Measurements from ENCODE around the gene MC2R. TPM values are rescaled to one million over a fixed set of nuclear protein-coding genes. Genes with fewer than 3 reads are reported as not detected.

MC2R gene
- total and polyA plus RNA-seq, 2 of the 8 experiments (the other 6 are each of a cell fraction or from before 2014, with no cell fraction given) = not detected

DNA sequence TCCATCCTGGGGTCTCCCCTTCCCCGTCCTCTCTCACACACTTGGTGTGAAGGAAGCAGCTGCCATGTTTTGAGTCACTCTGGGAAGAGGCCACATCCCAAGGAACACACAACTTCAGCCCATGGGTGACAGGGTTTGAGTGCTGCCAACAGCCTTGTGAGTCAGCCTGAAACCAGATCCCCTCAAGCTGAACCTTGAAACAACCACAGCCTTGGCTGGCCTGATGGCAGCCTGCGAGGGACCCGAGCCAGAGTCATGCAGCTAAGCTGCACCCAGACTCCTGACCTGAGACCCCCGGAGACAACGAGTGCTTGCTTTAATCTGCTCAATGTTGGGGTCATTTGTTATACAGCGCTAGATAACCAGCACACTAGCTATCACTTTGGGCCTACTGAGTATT is 19.3 kb upstream of the MC2R start:
- Histone ChIP-seq H3K27me3 (replicated peaks in 1 of 4; ENCODE audit: control insufficient read depth in 3 of 4, extremely low read depth in 1 of 4, insufficient read depth in 3 of 4, low read length in 3 of 4) (peaks cover 0 to 2% (median 0%) of the 10 kb centered on the region in 4 experiments; a peak in 1 of 7 replicates), H3K79me1 (ENCODE audit: low read depth, low read length) (no peaks in the 10 kb centered on the region), H4K8ac (ENCODE audit: extremely low read depth, insufficient read depth, low read length) (no peak overlapping the region), H2BK120ac (replicated peaks; ENCODE audit: low read depth, low read length) (no peak overlapping the region), H4K91ac (replicated peaks; ENCODE audit: insufficient read length, low read length) (no peak overlapping the region), H2BK20ac (ENCODE audit: low read length) (no peak overlapping the region), H3K23ac (ENCODE audit: insufficient read length) (no peak overlapping the region), H3K14ac (ENCODE audit: insufficient read length) (no peak overlapping the region), H3K4me1 (replicated peaks in 1 of 4; ENCODE audit: control insufficient read depth in 3 of 4, insufficient read depth in 4 of 4, low read length in 3 of 4) (peaks cover 3 to 14% (median 9%) of the 10 kb centered on the region in 4 experiments), H2AK5ac (ENCODE audit: low read depth, low read length) (no peak overlapping the region), H3K9me3 (ENCODE audit: insufficient read depth in 2 of 2, low read depth in 1 of 2, low read length in 1 of 2) (peaks cover 0 to under 1% of the 10 kb centered on the region in 2 experiments; a peak in 2 of 4 replicates), H2AFZ (ENCODE audit: low read length) (no peak overlapping the region), H3K4me3 (ENCODE audit: extremely low read depth in 1 of 4, insufficient read depth in 2 of 4, low read depth in 3 of 4, low read length in 4 of 4) (no peak overlapping the region), H3K27ac (ENCODE audit: low read depth, low read length) (no peak overlapping the region), H3K23me2 (ENCODE audit: low read depth, low read length) (no peaks in the 10 kb centered on the region), H3K18ac (ENCODE audit: extremely low read depth, low read length) (no peak overlapping the region), H3K79me2 (ENCODE audit: control insufficient read depth in 1 of 2, insufficient read depth in 2 of 2, low read length in 2 of 2) (no peaks in the 10 kb centered on the region), H3K9ac (replicated peaks in 1 of 4; ENCODE audit: extremely low read depth in 1 of 4, low read depth in 3 of 4, low read length in 3 of 4) (no peak overlapping the region), H2BK5ac (ENCODE audit: low read depth, low read length) (no peak overlapping the region), H3K4ac (replicated peaks; ENCODE audit: insufficient read length, low read depth, low read length) (no peak overlapping the region), H4K20me1 (replicated peaks in 1 of 2; ENCODE audit: control insufficient read depth in 1 of 2, insufficient read depth in 2 of 2, low read length in 2 of 2) (no peaks in the 10 kb centered on the region), H4K5ac (ENCODE audit: insufficient read length, low read depth, low read length) (no peak overlapping the region), H3K56ac (replicated peaks; ENCODE audit: insufficient read length, low read depth, low read length) (no peak overlapping the region), H2BK15ac (ENCODE audit: low read length) (no peak overlapping the region), H3K36me3 (ENCODE audit: control insufficient read depth in 2 of 4, insufficient read depth in 4 of 4, low read length in 3 of 4) (no peaks in the 10 kb centered on the region), H2BK12ac (ENCODE audit: low read depth, low read length) (no peak overlapping the region), H3K4me2 (ENCODE audit: insufficient read depth in 1 of 2, low read depth in 2 of 2, low read length in 2 of 2) (no peak overlapping the region)
- 85% methylated on average over 6 of the region's 6 CpGs; no CpG with 5 or more reads in 1 of the 2 experiments for WGBS, 2 experiments (ENCODE audit: extremely low coverage in 1 of 2, insufficient coverage in 1 of 2, insufficient read length in 1 of 2, insufficient replicate concordance in 2 of 2, low coverage in 1 of 2, low lambda C conversion rate in 2 of 2, missing lambda C conversion rate in 1 of 2)
- FAIRE-seq (no peak), DNase-seq (ENCODE audit: low read depth in 1 of 2, low spot score in 2 of 2) (no peak)
- CTCF ChIA-PET (ENCODE audit: partially characterized antibody) = interaction anchor here (0.6 to 1.8 kb wide), 4 partner anchors 13 to 139 kb away, joined by 3 to 4 read pairs (median 4); no protein-coding TSS in a partner anchor
- POLR2A ChIA-PET (ENCODE audit: partially characterized antibody) = no interaction called here
- TF ChIP-seq RNF2 (IDR thresholded peaks at IDR 0.05; ENCODE audit: borderline replicate concordance, low read depth, low read length, missing control alignments, poor library complexity, severe bottlenecking) = no peak
- TF ChIP-seq CTBP2 (IDR thresholded peaks at IDR 0.05; ENCODE audit: borderline replicate concordance, insufficient read depth, insufficient read length, low read length) = no peak
- no peak for TF ChIP-seq SP1 (IDR thresholded peaks at IDR 0.05; ENCODE audit: low read depth, low read length)
- no peak for TF ChIP-seq BCL11A (IDR thresholded peaks at IDR 0.05; ENCODE audit: low read depth in 2 of 2, low read length in 2 of 2)
- no peak for TF ChIP-seq TBP (IDR thresholded peaks at IDR 0.05; ENCODE audit: low read depth, low read length)
- no peak for TF ChIP-seq EZH2 (IDR thresholded peaks at IDR 0.05; ENCODE audit: low read depth, low read length, severe bottlenecking)
- TF ChIP-seq NANOG (IDR thresholded peaks at IDR 0.05; ENCODE audit: insufficient read depth, low read depth, low read length, poor library complexity, severe bottlenecking) = no peak
- TF ChIP-seq SP4 (IDR thresholded peaks at IDR 0.05; ENCODE audit: low read length) = no peak
- no peak for TF ChIP-seq JUND (IDR thresholded peaks at IDR 0.05; ENCODE audit: low read length)
- no peak for TF ChIP-seq CBX5 (IDR thresholded peaks at IDR 0.05; ENCODE audit: low read depth, low read length)
